Tibial nerve (tissue), 4 donors: Measurements from ENCODE around the gene ZNF800. TPM values are rescaled to one million over a fixed set of nuclear protein-coding genes. Genes with fewer than 3 reads are reported as not detected.

Experiments used
- DNase-seq, 2 donors: peaks; one replicate each; pipeline ENCODE4 v3.0.0-alpha.2; 2019; ENCODE audit warnings: low spot score in 2 of 2
- H3K27ac ChIP-seq, 4 donors: fragments of 200-600 bp; sonication (generic) in 3 of 4; one replicate each; pipeline ENCODE4 v1.5.1; 2017 to 2019; ENCODE audit warnings: mild to moderate bottlenecking in 1 of 4
- H3K27me3 ChIP-seq, 2 donors: fragments of 200-600 bp; sonication (generic) in 1 of 2; one replicate each; pipeline versions ENCODE4 v1.5.1 to v1.6.0; 2017 to 2019
- H3K36me3 ChIP-seq, 3 donors: fragments of 200-600 bp; sonication (generic); one replicate each; pipeline ENCODE4 v1.5.1; 2018 to 2019
- H3K4me1 ChIP-seq, 4 donors: fragments of 200-600 bp; sonication (generic) in 3 of 4; one replicate each; pipeline ENCODE4 v1.5.1; 2017 to 2019
- H3K4me3 ChIP-seq, 4 donors: fragments of 200-600 bp; sonication (generic) in 3 of 4; one replicate each; pipeline ENCODE4 v1.5.1; 2017 to 2019; ENCODE audit warnings: mild to moderate bottlenecking in 1 of 4, moderate library complexity in 1 of 4
- H3K9me3 ChIP-seq, 4 donors: fragments of 200-600 bp; sonication (generic) in 3 of 4; one replicate each; pipeline ENCODE4 v1.5.1; 2017 to 2019
- EP300 ChIP-seq, 2 donors: sonication (generic); formaldehyde crosslinking; IDR thresholded peaks; one replicate each; pipeline ENCODE4 v1.6.1; 2017; ENCODE audit warnings: antibody characterized with exemption in 2 of 2, mild to moderate bottlenecking in 1 of 2
- POLR2A ChIP-seq, 2 donors: fragments of 450-650 bp; IDR thresholded peaks; one replicate each; pipeline ENCODE4 v1.6.1; 2017; ENCODE audit warnings: antibody characterized with exemption in 2 of 2, mild to moderate bottlenecking in 2 of 2, moderate library complexity in 2 of 2
- WGBS, 2 donors: methylation state at CpG; one replicate each; pipeline ENCODE4 v1.1.5; 2018; 5-methylcytosine and 5-hydroxymethylcytosine counted together
- total RNA-seq, 4 donors: library from RNA; depleted of rRNA; stranded (reverse); fragments of >200 nt; gene quantifications; one replicate each; pipeline ENCODE4 v1.1.0, GENCODE V29; 2016
- TF ChIP-seq, protein P1 (sequence below), 5 experiments: fragments of 200-600 bp in 3 of 5; fragments of 450-650 bp in 2 of 5; sonication (generic) in 3 of 5; IDR thresholded peaks; one replicate each; pipeline ENCODE4 v1.5.1; 2016 to 2019; ENCODE audit warnings: antibody characterized with exemption in 5 of 5, mild to moderate bottlenecking in 3 of 5, moderate library complexity in 2 of 5

ZNF800 gene, protein sequence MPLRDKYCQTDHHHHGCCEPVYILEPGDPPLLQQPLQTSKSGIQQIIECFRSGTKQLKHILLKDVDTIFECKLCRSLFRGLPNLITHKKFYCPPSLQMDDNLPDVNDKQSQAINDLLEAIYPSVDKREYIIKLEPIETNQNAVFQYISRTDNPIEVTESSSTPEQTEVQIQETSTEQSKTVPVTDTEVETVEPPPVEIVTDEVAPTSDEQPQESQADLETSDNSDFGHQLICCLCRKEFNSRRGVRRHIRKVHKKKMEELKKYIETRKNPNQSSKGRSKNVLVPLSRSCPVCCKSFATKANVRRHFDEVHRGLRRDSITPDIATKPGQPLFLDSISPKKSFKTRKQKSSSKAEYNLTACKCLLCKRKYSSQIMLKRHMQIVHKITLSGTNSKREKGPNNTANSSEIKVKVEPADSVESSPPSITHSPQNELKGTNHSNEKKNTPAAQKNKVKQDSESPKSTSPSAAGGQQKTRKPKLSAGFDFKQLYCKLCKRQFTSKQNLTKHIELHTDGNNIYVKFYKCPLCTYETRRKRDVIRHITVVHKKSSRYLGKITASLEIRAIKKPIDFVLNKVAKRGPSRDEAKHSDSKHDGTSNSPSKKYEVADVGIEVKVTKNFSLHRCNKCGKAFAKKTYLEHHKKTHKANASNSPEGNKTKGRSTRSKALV
- total RNA-seq: 10 to 100 TPM; 27.3 to 50.0 (median 33.9) TPM

DNA sequence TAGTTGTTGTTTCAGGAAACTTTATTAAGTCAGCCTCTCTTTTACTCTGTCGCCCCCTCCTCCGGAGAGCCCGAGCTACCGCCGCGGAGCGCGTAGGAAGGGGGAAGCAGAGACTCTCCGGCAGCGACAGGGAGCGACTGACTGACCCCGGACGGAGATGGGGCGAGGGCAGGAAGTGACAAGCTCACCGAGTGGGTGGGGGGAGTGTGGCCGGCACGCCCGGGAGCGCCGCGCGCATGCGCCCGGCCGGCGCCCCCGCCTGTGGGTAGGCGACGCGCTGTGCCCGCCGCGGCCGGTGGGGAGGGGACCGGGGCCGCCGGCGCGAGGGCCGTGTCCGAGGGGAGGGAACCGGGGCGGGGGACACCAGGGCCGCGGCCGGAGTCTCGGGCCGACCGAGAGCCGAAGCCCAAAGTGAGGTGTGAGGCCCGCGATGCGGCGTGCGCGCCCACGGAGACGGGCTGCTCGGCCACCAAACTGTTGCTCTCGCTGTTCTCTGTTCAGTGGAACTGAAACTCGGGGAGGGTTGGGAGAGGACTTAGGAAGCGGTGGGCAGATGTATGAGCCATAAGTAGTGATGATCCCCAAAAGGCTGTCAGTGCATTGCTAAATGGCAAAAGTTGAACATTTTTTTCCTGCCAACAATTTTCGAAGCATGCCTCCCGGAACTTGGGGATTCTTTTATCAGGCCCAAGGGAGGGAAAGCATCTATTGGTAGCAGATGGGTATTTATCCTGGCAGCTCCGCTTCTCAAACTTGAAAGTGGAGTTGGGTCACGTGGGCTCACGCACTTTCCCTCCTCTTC is at the start of gene ZNF800:
Gene ZNF800 (minus strand): TSS at position 143 of the 802 bp plus-strand sequence. CDS start 1,151 bp downstream, outside the sequence.
- 0 to 1% methylated on average over 29 to 46 of the region's 67 CpGs for WGBS, 2 donors
- Histone ChIP-seq H3K27me3 (no peaks in the 10 kb centered on the region), H3K4me3 (peak within 1 kb of the TSS; percentile 79 to 95 (median 94)), H3K27ac (peak within 1 kb of the TSS; percentile 94 to 98 (median 97)), H3K36me3 (peaks cover 0 to 13% (median 0%) of the 10 kb centered on the region in 3 donors), H3K4me1 (peaks cover 0 to 40% (median 17%) of the 10 kb centered on the region in 4 donors), H3K9me3 (no peaks in the 10 kb centered on the region)
- DNase-seq: peak; percentile 70 to 81
- TF ChIP-seq POLR2A (IDR thresholded peaks at IDR 0.05): peak; percentile 85 to 94
- peak in 1 of 2 donors; percentile 95 for TF ChIP-seq EP300 (IDR thresholded peaks at IDR 0.05)
- TF ChIP-seq, protein P1, sequence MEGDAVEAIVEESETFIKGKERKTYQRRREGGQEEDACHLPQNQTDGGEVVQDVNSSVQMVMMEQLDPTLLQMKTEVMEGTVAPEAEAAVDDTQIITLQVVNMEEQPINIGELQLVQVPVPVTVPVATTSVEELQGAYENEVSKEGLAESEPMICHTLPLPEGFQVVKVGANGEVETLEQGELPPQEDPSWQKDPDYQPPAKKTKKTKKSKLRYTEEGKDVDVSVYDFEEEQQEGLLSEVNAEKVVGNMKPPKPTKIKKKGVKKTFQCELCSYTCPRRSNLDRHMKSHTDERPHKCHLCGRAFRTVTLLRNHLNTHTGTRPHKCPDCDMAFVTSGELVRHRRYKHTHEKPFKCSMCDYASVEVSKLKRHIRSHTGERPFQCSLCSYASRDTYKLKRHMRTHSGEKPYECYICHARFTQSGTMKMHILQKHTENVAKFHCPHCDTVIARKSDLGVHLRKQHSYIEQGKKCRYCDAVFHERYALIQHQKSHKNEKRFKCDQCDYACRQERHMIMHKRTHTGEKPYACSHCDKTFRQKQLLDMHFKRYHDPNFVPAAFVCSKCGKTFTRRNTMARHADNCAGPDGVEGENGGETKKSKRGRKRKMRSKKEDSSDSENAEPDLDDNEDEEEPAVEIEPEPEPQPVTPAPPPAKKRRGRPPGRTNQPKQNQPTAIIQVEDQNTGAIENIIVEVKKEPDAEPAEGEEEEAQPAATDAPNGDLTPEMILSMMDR (IDR thresholded peaks at IDR 0.05): peak in 2 of 5 experiments; percentile 11 to 33

DNA sequence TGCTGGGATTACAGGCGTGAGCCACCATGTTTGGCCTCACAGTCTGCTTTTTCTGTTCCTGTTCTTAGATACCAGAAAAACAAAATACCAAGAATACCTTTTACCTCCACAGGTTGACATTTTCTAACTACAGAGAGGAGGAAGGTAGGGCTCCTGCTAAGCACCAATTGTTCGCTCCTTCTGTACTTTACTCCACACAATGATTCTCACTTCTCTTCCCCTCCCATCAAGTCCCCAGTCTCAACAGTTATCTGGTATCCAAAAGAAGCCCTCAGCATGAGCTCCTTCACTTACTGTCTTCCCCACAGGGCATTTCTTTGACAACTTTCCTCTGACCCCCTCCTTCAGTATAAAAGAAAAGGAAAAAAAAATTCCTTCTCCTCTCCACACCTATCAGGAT is 47.7 kb upstream of the ZNF800 start:
- no peak for DNase-seq
- H3K9me3 ChIP-seq: peaks cover 0 to 4% (median 2%) of the 10 kb centered on the region in 4 donors
- TF ChIP-seq POLR2A (IDR thresholded peaks at IDR 0.05) (no peak), EP300 (IDR thresholded peaks at IDR 0.05) (no peak)
- TF ChIP-seq, protein P1 (IDR thresholded peaks at IDR 0.05): no peak
- no peaks in the 10 kb centered on the region for H3K36me3 ChIP-seq
- H3K27ac ChIP-seq: no peak overlapping the region
- no peaks in the 10 kb centered on the region for H3K27me3 ChIP-seq
- WGBS, 2 donors: 96 to 98% methylated on average over 2 of the region's 2 CpGs
- H3K4me1 ChIP-seq: no peaks in the 10 kb centered on the region
- H3K4me3 ChIP-seq: no peak overlapping the region

DNA sequence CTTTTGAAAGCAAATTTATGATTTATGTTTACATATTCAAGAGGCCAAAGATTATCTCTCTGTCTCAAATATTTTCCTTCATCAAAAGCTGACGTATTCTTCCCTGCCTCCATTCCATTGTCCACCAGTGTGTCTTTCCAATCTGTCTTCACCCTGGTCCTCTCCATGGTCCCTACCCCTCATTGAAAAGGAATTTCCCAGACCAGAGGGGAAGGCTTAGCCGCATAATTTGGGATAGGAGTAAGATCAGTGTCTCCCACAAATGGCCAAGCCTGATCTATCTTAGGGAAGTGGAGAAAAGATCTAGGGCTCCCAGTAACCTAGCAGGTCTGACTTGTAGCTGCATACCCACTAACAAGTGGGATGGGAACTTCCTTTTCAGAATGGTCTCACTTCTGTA is 46.3 kb upstream of the ZNF800 start:
- H3K4me1 ChIP-seq: no peaks in the 10 kb centered on the region
- TF ChIP-seq, protein P1 (IDR thresholded peaks at IDR 0.05): no peak
- TF ChIP-seq EP300 (IDR thresholded peaks at IDR 0.05): no peak
- H3K27me3 ChIP-seq: no peaks in the 10 kb centered on the region
- H3K9me3 ChIP-seq: no peaks in the 10 kb centered on the region
- 81 to 84% methylated on average over 2 of the region's 2 CpGs for WGBS, 2 donors
- DNase-seq: no peak
- no peak overlapping the region for H3K27ac ChIP-seq
- H3K4me3 ChIP-seq: no peak overlapping the region
- no peaks in the 10 kb centered on the region for H3K36me3 ChIP-seq

DNA sequence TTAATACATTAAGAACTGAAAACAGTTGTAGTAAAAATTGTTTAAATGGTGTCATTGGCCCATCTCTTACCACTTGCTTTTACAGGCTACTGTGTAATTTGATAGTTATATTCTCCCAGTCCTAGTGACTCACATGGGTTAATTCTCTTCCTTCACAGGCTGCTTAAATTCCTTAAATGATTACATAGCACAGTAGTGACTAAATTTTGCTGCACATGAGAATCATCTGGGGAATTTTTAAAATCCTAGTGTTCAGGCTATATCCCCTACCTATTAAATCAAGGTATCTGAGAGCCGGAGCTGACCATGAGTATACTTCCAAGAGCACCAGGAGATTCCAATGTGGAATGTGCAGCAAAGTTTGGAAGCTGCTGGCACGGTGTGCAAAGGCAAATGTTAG is 45.3 kb upstream of the ZNF800 start:
- no peak overlapping the region for H3K4me3 ChIP-seq
- no peak for DNase-seq
- TF ChIP-seq, protein P1 (IDR thresholded peaks at IDR 0.05): no peak
- TF ChIP-seq EP300 (IDR thresholded peaks at IDR 0.05): no peak
- no peak for TF ChIP-seq POLR2A (IDR thresholded peaks at IDR 0.05)
- no peaks in the 10 kb centered on the region for H3K4me1 ChIP-seq
- no peaks in the 10 kb centered on the region for H3K27me3 ChIP-seq
- H3K9me3 ChIP-seq: no peaks in the 10 kb centered on the region
- H3K27ac ChIP-seq: no peak overlapping the region
- 53 to 74% methylated on average over 2 of the region's 2 CpGs for WGBS, 2 donors
- H3K36me3 ChIP-seq: no peaks in the 10 kb centered on the region
